ENCODE measurements around the gene TECR. TPM values are rescaled to one million over a fixed set of nuclear protein-coding genes. Genes with fewer than 3 reads are reported as not detected.

Gene TECR
- total and polyA plus RNA-seq, 9 of the 15 experiments (the other 6 are each of a cell fraction or from before 2014, with no cell fraction given) = 29.3 to 211 (median 81.4) TPM

DNA sequence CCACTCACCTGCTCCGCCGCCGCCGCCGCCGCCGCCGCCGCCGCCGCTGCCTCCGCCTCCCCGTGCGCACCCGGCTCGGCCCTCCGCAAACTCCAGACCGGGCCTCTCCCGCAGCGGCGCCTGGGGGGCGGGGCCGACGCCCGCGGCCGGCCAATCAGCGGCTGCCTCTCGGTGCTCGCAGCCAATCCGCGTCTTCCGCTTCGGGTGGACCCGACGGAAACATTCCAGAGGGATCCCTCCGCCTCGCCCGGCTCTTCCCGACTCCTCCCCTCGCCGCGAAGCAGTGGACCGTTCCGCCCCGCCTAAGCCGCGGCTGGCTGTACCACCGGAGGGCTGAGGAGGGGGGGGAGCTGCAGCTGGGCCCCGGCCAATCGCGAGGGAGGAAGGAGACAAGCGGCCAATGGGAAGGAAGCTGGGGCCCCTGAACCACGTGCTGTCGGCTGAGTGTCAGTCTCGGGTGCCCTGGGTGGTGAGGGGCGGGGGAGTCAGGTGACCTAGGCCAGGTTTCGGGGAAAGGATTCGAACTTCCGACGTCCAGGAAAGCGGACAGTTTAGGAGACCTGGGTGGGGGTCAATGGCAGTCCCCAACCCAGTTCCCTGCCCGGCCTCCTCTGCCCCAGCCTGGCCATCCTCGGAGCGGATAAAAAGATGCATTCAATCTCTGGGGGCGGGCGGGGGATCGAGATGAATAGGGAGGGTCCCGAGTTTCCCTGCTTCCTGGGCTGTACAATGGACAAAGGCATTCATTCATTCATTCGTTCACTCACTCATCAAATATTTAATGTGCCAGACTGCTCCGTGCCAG lies 33.2 kb upstream of the TECR start, which contains the start of gene GIPC1:
GIPC1 (minus strand) TSS at position 99 of the 805 bp plus-strand sequence. CDS start 13,151 bp downstream, outside the sequence.
- in situ Hi-C loops (cut with MboI) (no loop called here), intact Hi-C loops (cut with micrococcal nuclease) (no loop called here)
- CTCF ChIA-PET (ENCODE audit: low intra/inter-chr PET ratio) = interaction anchor here (0.6 kb wide), 1 partner anchor 12 kb away, joined by 3 read pairs; no protein-coding TSS in a partner anchor
- Histone ChIP-seq H3K27me3 (ENCODE audit: control insufficient read depth in 2 of 2, insufficient read depth in 2 of 2, low read length in 2 of 2) (no peaks in the 10 kb centered on the region), H3K4me2 (ENCODE audit: insufficient read depth, low read length) (peak within 1 kb of the TSS; percentile 82), H3K79me2 (ENCODE audit: control insufficient read depth, insufficient read depth, low read length) (peaks cover 5% of the 10 kb centered on the region; the same call in 2 of the 3 replicates), H4K20me1 (replicated peaks; ENCODE audit: control insufficient read depth, insufficient read depth, low read length) (no peaks in the 10 kb centered on the region), H3K4me1 (replicated peaks in 1 of 2; ENCODE audit: control insufficient read depth in 2 of 2, insufficient read depth in 2 of 2, low read length in 2 of 2) (peaks cover 16 to 29% of the 10 kb centered on the region in 2 experiments; a peak in 4 of 5 replicates), H2AFZ (ENCODE audit: low read depth, low read length) (peak within 1 kb of the TSS; percentile 93), H3K27ac (ENCODE audit: extremely low read depth, low read depth, low read length) (peak within 1 kb of the TSS; percentile 59), H3K9me1 (ENCODE audit: control insufficient read depth, insufficient read depth, low read length) (no peaks in the 10 kb centered on the region), H3K9ac (ENCODE audit: insufficient read depth in 1 of 2, low read depth in 2 of 2, low read length in 2 of 2) (peak within 1 kb of the TSS; percentile 58 to 86), H3K4me3 (peak within 1 kb of the TSS; percentile 68), H3K36me3 (ENCODE audit: control insufficient read depth, insufficient read depth, low read length) (peaks cover 3% of the 10 kb centered on the region; the same call in 1 of the 3 replicates), H3K9me3 (replicated peaks; ENCODE audit: control insufficient read depth, insufficient read depth, low read depth, low read length) (no peaks in the 10 kb centered on the region)
- POLR2A ChIA-PET = interaction anchor here (1.5 to 2.1 kb wide), 5 partner anchors 10 to 21 kb away, joined by 5 to 11 read pairs (median 7); no protein-coding TSS in a partner anchor
- WGBS (ENCODE audit: insufficient coverage, low coverage, missing lambda C conversion rate) = 2% methylated on average over 36 of the region's 71 CpGs
- peak; percentile 97 for ATAC-seq
- BruUV-seq (replicated peaks) = no TSS peak
- peak; percentile 97 to 100 (median 100) for DNase-seq (ENCODE audit: extremely low read depth in 1 of 4, low spot score in 3 of 4)
- peak; percentile 98 for FAIRE-seq
- TF ChIP-seq, protein P1, sequence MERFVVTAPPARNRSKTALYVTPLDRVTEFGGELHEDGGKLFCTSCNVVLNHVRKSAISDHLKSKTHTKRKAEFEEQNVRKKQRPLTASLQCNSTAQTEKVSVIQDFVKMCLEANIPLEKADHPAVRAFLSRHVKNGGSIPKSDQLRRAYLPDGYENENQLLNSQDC (CRISPR knock-in tag; IDR thresholded peaks at IDR 0.05) = no peak
- TF ChIP-seq, protein P2, sequence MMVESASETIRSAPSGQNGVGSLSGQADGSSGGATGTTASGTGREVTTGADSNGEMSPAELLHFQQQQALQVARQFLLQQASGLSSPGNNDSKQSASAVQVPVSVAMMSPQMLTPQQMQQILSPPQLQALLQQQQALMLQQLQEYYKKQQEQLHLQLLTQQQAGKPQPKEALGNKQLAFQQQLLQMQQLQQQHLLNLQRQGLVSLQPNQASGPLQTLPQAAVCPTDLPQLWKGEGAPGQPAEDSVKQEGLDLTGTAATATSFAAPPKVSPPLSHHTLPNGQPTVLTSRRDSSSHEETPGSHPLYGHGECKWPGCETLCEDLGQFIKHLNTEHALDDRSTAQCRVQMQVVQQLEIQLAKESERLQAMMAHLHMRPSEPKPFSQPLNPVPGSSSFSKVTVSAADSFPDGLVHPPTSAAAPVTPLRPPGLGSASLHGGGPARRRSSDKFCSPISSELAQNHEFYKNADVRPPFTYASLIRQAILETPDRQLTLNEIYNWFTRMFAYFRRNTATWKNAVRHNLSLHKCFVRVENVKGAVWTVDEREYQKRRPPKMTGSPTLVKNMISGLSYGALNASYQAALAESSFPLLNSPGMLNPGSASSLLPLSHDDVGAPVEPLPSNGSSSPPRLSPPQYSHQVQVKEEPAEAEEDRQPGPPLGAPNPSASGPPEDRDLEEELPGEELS (CRISPR knock-in tag; IDR thresholded peaks at IDR 0.05; ENCODE audit: borderline replicate concordance) = no peak
- TF ChIP-seq EZH2 (IDR thresholded peaks at IDR 0.05; ENCODE audit: borderline replicate concordance, low read depth, low read length) = no peak
- peak; percentile 31 for TF ChIP-seq MEIS2 (IDR thresholded peaks at IDR 0.05; ENCODE audit: partially characterized antibody)
- no peak for TF ChIP-seq BRF1 (IDR thresholded peaks at IDR 0.05; ENCODE audit: borderline replicate concordance, extremely low read depth, insufficient read length)
- no peak for TF ChIP-seq ARID2 (IDR thresholded peaks at IDR 0.05)
- peak; percentile 59; the same call in 1 of the 2 replicates for TF ChIP-seq TEAD4 (IDR thresholded peaks at IDR 0.05; ENCODE audit: low read length)
- TF ChIP-seq TEAD4 (CRISPR knock-in tag; IDR thresholded peaks at IDR 0.05; ENCODE audit: borderline replicate concordance) = no peak
- TF ChIP-seq, protein P3, sequence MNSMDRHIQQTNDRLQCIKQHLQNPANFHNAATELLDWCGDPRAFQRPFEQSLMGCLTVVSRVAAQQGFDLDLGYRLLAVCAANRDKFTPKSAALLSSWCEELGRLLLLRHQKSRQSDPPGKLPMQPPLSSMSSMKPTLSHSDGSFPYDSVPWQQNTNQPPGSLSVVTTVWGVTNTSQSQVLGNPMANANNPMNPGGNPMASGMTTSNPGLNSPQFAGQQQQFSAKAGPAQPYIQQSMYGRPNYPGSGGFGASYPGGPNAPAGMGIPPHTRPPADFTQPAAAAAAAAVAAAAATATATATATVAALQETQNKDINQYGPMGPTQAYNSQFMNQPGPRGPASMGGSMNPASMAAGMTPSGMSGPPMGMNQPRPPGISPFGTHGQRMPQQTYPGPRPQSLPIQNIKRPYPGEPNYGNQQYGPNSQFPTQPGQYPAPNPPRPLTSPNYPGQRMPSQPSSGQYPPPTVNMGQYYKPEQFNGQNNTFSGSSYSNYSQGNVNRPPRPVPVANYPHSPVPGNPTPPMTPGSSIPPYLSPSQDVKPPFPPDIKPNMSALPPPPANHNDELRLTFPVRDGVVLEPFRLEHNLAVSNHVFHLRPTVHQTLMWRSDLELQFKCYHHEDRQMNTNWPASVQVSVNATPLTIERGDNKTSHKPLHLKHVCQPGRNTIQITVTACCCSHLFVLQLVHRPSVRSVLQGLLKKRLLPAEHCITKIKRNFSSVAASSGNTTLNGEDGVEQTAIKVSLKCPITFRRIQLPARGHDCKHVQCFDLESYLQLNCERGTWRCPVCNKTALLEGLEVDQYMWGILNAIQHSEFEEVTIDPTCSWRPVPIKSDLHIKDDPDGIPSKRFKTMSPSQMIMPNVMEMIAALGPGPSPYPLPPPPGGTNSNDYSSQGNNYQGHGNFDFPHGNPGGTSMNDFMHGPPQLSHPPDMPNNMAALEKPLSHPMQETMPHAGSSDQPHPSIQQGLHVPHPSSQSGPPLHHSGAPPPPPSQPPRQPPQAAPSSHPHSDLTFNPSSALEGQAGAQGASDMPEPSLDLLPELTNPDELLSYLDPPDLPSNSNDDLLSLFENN (IDR thresholded peaks at IDR 0.05; ENCODE audit: low read depth in 2 of 2, low read length in 2 of 2) = no peak
- no peak for TF ChIP-seq KLF6 (CRISPR knock-in tag; IDR thresholded peaks at IDR 0.05; ENCODE audit: borderline replicate concordance)
- no peak for TF ChIP-seq HDGF (IDR thresholded peaks at IDR 0.05)
- no peak for TF ChIP-seq GTF2F1 (IDR thresholded peaks at IDR 0.05; ENCODE audit: low read depth, low read length)
- no peak for TF ChIP-seq GATAD2B (IDR thresholded peaks at IDR 0.05; ENCODE audit: borderline replicate concordance)
- no peak for TF ChIP-seq ETV6 (IDR thresholded peaks at IDR 0.05; ENCODE audit: borderline replicate concordance in 1 of 2, low read depth in 2 of 2, low read length in 1 of 2)
- no peak for TF ChIP-seq ETV6 (CRISPR knock-in tag; IDR thresholded peaks at IDR 0.05; ENCODE audit: borderline replicate concordance)
- no peak for TF ChIP-seq LEF1 (IDR thresholded peaks at IDR 0.05)
- no peak for TF ChIP-seq SUPT5H (IDR thresholded peaks at IDR 0.05)
